Metanephros (tissue), 1 donor: ENCODE measurements around the gene CPXM1. TPM values are rescaled to one million over a fixed set of nuclear protein-coding genes. Genes with fewer than 3 reads are reported as not detected.

ENCODE experiments used
- total RNA-seq: library from RNA; depleted of rRNA; stranded (reverse); fragments of >200 nt; gene quantifications from one replicate; pipeline ENCODE4 v1.2.3, GENCODE V29; 2014

CPXM1 gene
- total RNA-seq: 146 TPM

DNA sequence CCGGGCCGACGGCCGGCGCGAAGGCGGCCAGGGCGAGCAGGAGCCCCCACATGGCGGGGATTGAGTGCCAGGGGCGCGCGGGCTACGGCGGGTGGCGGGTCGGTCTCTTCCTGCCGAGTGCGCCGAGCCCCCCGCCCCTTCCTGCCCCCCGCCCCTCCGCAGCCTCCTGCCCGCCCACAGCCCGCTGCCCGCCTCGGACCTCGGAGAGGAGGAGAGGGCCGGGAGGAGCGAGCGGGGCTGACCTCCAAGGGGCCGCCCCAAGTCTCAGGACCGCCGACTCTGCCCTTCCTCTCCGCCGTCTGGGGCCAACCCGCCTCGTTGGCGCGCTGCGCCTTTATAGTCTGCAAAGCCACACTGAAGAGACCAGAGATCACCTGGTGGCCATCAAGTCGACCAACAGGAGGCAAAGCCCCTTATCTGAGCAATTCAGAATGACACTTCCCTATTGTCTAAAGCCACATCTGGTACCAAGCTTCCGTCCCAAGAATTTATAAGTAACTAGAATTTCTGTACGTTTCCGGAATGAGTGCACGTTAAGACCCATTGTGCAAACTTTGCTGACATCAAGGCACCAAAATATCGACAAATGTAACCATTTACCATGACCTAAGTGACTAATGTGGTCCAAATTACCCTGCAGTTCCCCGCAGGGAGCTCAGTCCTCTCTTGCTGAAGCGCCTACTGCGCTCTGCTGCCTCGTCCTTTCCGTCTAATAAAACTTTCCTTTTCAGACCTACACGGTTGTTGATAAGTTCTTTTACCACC, at the start of gene CPXM1:
Gene CPXM1, minus strand, starts transcription at position 107 of the 765 bp plus-strand sequence. Its CDS starts 55 bp downstream, at position 52.

DNA sequence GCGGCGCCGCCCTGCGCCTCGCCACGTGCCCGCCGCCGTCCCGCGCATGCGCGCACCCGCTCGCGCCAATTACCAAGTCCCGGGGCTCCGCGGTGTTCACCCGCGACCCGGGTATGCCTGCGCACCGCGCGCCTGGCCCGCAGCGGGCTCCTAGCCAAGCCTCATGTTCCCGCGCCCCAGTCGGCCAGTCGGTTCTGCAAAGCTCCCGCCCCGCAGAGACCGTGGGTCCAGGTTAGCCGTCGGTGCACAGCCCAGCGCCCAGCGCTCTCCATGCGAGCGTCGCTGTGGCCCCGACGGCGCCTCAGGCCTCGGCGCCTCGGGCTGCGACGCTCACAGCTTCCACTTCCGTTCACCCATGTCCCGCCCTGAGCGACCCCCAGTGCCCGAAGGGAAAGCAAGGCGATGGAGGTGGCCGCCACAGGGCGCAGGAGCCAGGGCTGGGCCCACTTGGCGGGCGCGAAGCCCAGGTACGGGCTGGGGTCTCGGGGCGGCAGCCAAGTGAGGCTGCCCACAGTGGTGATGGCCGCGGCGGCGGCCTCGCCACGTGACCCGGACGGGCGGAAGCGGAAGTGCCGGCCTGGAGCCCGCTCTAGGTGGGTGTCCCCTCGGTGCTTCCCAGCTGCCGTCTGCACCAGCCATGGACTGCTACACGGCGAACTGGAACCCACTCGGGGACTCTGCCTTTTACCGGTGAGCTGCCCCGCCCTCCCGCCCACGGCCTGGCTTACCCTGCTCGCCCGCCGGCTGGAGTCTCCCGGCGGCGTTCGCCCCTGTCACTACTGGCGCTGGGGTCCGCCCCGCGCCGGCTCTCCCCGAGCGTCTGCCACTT, 39.9 kb upstream of the CPXM1 start, which contains the start of the genes PCED1A and VPS16:
Gene PCED1A, minus strand, starts transcription at position 518 of the 829 bp plus-strand sequence. CDS start 743 bp downstream, outside the sequence.
Gene VPS16, plus strand, starts transcription at position 608 of the 829 bp plus-strand sequence. Its CDS starts 30 bp downstream, at position 638.

DNA sequence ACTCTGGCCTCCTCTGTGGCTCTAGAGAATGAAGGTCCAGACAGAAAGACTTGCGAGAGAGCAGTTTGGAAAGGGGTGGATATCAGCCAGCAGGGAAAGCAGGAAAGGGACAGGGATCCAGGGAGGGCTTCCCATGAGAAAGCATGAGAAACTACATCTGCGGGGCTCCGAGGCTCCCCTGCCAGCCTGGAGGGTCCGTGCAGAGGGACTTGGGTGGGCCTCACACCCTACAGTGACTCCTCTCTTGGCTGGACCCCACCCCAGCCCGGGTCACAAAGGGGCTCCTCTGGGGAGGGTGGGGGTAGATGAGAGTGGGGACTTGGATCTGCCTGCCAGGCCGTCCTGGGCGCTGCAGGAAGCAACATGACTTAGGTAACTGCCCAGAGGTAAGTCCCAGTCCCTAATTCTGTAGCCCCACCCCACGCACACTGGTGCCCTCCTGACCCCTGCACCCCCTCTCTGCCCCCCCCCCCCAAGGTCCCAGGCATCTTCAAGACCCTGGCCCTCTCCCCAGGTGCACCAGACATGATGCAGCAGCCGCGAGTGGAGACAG, 15.7 kb upstream of the CPXM1 start, which contains the start of gene TMEM239:
Gene TMEM239, plus strand, starts transcription at position 335 of the 553 bp plus-strand sequence. Its CDS starts 191 bp downstream, at position 526.

DNA sequence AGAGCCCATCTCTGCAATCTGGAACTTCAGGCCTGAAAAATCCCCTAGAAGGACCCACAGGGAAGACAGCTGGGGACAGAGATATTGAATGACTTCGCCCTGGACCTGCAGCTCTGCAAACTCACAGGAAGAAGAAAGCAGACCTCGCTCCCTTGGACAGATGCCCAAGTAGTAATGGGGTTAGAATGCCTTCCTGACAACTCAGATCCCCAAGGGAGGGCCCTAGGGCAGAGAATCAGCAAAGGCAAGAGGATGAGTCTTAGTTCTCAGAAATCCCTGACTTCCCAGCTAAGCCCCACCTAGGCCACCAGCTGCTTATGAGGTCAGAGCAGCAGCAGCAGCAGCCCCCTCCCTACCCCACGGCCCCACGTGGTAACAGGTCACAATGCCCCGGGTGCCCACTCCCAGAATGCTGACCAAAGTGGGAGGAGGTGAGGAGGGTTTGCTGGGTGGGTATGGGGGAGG, 14.2 kb upstream of the CPXM1 start, which contains the start of gene C20orf141:
Gene C20orf141, plus strand, starts transcription at position 401 of the 465 bp plus-strand sequence. CDS start 198 bp downstream, outside the sequence.

Other genes with a start within 250 kb of the CPXM1 start
- 104 TPM for gene NOP56, start 148.0 kb downstream of the CPXM1 start, total RNA-seq
- 103 TPM for gene IDH3B, start 136.4 kb downstream of the CPXM1 start, total RNA-seq
- gene EBF4, start 107.8 kb downstream of the CPXM1 start, total RNA-seq: 18.3 TPM
- not detected for gene C20orf141, start 14.4 kb upstream of the CPXM1 start, total RNA-seq
- gene TMEM239, start 15.7 kb upstream of the CPXM1 start, total RNA-seq: not detected
- gene PCED1A, start 40.0 kb upstream of the CPXM1 start, total RNA-seq: 62.2 TPM
- 38.4 TPM for gene VPS16, start 40.1 kb upstream of the CPXM1 start, total RNA-seq
- 71.7 TPM for gene PTPRA, start 72.9 kb upstream of the CPXM1 start, total RNA-seq
- gene GNRH2, start 243.0 kb upstream of the CPXM1 start, total RNA-seq: not detected
- gene MRPS26, start 245.4 kb upstream of the CPXM1 start, total RNA-seq: 50.9 TPM